ENCODE measurements around the gene NLRP3.
"Not testable (repeated sequence)": the region's sequence is repeated elsewhere in the genome, so short reads cannot be mapped to it uniquely, and the experiment has no call there.

NLRP3 gene

DNA sequence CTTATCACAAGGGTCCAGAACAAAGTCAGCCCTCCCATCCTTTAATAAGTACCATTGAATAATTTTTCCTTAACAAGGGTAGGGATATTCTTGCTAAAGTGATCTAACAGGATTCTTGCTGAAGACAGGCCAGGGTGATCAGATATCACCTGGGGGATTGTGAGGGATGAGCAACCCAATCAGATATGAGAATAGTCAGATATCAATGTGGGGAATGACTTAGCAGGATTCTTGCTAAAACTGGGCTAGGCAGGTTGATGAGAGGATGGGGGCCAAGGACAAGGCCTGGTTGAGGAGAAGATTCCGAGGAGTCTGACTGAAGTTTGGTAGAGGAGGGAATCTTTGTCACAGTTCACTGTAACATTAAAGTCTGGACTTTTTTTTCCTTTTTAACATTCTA lies 23.9 kb upstream of the NLRP3 start:
- no peak for DNase-seq

DNA sequence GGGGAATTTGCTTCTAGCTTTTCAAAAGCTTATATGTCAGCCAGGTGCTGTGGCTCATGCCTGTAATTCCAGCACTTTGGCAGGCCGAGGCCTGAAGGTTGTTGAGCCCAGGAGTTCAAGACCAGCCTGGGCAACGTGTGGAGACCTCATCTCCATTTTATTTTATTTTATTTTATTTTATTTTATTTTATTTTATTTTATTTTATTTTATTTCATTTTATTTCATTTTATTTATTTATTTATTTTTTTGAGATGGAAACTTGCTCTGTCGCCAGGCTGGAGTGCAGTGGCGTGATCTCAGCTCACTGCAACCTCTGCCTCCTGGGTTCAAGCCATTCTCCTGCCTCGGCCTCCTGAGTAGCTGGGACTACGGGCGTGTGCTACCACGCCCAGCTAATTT lies 20.9 kb upstream of the NLRP3 start:
- DNase-seq: not testable (repeated sequence)

- DNase-seq: no peak
Observed at GRCh38 chr1:247400685-247401084, 15.3 kb upstream of the NLRP3 start.

DNA sequence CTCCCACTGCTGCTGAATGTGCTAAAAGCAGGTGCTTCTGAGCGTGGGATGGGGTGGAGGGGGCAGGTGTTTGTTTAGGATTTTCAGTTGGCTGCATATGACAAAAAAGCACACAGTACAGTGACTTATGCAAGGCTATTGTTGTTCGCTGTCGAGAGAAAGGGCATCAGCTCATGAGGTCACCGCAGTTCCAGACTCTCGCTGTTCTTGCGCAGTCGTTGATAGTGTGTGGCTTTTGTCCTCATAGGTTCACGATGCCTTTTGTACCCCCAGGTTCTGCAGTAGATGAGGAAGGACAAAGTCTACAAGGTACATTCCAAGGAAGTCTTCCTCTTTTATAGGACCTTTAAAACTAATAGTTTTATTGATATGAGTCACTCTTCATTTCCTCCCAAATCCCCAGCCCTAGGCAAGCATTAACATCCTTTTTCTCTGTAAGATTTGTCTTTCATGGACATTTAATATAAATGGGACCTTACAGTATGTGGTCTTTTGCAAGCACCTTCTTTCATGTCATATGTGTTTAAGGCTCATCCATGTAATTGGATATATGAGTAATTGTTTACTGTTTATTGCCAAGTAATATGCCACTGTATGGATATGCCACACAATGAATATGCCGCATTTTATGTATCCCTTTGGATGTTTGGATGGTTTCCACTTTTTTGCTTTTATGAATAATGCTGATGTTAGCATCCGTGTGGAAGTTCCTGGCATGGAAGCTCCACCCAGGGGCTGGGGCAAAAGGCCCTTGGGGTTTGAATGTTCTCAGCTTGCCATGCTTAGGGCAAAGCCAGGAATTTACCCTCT lies 14.5 kb upstream of the NLRP3 start:
- no peak for DNase-seq

DNA sequence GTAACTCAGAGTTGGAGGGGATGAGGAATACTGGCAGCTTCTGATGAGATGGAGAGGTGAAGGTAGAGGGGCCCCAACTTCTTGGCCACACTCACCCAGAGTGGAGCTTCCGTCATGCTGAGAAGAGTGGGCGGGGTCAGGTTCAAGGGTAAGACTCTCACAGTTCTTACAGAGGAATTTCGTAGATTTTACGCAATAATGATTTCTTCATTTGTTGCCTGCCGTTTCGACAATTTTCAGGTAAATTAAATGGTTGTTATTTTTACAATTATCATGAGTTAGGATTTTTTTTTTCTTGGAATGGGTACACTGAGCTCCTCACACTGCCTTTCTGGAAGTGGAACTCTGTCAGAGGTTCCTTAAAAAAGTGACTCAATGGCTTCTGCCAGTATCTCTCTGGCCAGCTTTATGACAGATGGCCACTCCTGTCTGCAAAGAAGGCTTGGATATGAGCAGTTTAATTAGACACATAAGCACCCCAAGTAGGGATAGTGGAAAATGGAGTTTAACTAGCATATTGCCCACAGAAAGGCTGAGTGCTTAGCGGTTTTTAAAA lies 13.8 kb upstream of the NLRP3 start:
- DNase-seq: no peak

- DNase-seq: no peak
Observed at GRCh38 chr1:247406014-247406656, 9.8 kb upstream of the NLRP3 start.

DNA sequence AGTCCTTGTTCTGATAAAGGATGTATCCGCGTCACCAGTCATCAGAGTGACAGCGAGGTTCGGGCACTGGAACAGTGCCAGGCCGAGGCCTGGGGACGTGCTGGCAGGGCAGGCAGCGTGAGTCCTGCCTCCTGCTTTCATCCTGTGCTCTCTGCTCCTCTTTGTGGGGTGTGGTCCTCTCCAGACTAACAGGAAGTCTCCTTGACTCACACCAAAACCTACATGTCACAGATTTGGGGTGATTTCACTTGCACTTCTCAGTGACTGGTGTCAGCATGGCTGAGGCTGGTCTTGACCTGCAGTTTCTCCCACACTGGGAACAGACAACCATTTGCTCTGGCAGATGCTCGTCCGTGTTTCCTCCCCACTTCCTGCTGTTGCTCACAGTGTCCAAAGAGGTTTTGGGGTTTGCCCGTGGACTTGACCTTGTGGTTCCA lies 8.8 kb upstream of the NLRP3 start:
- DNase-seq: no peak

DNA sequence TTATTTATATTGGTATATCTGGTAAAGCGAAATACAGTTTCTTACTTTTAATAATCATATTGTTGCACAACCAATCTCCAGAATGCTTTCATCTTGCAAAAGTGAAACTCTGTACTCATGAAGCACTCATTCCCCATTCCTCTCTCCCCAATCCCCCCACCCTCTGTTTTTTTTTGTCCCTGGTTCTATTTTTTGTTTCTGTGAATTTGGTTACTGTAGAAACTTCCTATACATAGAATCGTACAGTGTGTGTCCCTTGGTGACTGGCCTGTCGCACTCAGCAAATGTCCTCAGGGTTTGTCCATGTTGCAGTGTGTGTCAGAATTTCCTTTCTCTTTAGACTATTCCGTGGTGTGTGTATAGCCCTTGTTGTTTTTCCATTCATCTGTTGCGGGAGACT lies 7.9 kb upstream of the NLRP3 start:
- no peak for DNase-seq

DNA sequence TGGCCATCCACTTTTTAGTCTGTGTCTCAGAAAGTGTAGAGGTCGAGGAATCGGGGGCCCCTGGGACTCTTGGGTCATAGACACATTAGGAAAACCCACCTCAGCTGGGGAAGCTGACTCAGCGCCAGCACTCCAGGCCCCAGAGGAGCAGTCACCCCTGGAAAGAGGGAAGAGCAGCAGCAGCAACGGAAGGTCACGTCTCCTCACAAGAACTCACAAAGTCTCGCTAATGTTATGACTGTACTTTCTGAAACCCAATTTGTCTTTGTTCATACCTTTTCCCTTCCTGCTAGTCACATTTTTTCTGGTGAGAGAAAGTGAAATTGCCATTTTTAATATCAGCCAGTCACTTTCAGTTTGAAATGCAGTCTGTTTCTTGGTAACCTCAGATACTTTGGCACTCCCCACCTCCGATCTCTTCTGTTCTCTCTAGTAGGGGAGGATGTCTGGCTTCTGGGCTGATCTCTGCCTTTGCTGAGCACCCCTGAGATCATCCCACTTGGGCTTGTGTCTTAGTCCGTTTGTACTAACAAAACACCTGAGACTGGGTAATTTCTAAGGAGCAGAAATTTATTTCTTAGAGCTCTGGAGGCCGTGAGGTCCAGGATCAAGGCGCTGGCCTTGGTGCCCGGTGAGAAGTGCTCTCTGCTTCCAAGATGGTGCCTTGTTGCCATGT lies 6.0 kb upstream of the NLRP3 start:
- no peak for DNase-seq

- no peak for DNase-seq
Observed at GRCh38 chr1:247411621-247412327, 4.2 kb upstream of the NLRP3 start.

- DNase-seq: no peak
Observed at GRCh38 chr1:247417831-247418230, 1.9 kb downstream of the NLRP3 start.

GRCh38 chr1:247419336-247419735 lies 3.4 kb downstream of the NLRP3 start:
- DNase-seq: no peak

GRCh38 chr1:247421074-247421473 lies 5.1 kb downstream of the NLRP3 start:
- no peak for DNase-seq

GRCh38 chr1:247429496-247429895 lies 13.5 kb downstream of the NLRP3 start:
- no peak for DNase-seq

GRCh38 chr1:247430434-247430833 lies 14.5 kb downstream of the NLRP3 start:
- DNase-seq: no peak

GRCh38 chr1:247431643-247432042 lies 15.7 kb downstream of the NLRP3 start:
- DNase-seq: no peak

DNA sequence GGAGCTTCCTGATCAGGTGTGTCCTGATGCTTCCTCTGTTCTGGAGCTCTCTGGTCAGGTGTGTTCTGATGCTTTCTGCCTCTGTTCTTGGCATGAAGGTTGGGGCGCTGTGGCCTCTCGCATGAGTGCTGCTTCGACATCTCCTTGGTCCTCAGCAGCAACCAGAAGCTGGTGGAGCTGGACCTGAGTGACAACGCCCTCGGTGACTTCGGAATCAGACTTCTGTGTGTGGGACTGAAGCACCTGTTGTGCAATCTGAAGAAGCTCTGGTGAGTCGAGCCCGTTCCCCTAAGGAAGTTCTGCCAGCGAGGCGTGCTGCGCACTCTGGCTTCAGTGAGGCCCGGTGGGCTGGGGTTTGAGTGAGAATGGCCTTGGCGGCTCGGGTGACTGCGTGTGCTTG lies 18.0 kb downstream of the NLRP3 start:
- DNase-seq: no peak

DNA sequence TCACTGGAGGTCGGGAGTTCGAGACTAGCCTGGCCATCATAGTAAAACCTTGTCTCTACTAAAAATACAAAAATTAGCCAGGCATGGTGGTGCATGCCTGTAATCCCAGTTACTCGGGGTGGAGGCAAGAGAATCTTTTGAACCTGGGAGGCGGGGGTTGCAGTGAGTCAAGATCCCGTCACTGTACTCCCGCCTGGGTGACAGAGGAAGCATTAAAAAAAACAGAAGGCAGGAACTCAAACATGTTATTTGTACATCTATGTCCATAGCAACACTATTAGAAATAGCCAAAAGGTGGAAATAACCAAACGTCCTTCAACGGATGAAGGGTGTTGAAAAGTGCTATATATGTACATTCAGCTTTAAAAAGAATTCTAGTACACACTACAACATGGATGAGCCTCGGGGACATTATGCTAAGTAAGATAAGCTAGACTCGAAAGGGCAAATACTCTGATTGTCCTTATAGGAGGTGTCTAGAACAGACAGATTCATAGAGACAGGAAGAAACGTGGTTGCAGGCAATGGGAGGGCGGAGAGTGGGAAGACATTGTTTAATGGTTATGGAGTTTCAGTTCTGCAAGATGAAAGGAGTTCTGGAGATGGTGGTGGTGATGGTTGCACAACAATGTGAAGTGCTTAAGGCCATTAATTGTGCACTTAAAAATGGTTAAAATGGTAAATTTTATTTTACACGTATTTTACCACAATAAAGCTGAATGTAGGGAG lies 19.2 kb downstream of the NLRP3 start:
- no peak for DNase-seq

- DNase-seq: no peak
Observed at GRCh38 chr1:247435759-247436147, 19.8 kb downstream of the NLRP3 start.

DNA sequence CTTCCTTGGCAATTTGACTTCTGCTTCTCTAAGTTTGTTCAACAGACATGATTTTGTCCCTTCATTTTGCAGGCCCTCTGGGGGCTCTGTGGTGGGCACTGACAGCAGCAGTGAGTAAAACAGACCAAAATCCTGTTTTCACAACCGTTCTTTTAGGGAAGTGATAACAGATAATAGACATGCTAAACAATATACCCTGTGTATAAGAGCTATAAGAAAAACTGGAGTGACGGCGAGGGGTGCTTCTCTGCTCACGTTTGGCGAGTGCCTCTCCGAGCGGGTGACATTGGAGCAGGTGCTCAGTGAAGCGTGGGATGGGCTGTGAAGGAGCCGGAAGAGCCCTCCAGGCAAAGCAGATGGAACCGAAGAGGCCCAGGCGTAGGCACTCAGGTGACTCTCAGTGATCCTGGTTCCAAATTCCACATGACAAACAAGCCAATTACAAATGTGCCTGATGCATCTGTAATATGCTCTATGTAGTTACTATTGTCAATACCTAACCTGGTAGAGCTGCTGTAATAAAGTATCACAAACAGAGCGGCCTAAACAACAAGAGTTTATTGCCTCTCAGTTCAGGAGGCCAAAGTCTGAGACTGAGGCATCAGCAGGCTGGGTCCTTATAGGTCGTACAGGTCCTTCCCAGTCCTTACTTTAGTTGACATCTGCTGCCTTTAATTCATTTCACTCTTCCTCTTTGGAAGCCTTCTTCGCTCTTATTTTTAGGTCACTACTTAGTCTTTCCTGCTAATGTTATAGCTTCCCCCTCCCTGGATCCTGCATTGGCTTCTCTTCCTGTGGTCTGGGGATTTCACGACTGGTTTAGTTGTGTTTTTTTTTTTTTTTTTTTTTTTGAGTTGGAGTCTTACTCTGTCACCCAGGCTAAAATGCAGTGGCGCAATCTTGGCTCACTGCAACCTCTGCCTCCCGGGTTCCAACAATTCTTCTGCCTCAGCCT lies 21.9 kb downstream of the NLRP3 start:
- no peak for DNase-seq

DNA sequence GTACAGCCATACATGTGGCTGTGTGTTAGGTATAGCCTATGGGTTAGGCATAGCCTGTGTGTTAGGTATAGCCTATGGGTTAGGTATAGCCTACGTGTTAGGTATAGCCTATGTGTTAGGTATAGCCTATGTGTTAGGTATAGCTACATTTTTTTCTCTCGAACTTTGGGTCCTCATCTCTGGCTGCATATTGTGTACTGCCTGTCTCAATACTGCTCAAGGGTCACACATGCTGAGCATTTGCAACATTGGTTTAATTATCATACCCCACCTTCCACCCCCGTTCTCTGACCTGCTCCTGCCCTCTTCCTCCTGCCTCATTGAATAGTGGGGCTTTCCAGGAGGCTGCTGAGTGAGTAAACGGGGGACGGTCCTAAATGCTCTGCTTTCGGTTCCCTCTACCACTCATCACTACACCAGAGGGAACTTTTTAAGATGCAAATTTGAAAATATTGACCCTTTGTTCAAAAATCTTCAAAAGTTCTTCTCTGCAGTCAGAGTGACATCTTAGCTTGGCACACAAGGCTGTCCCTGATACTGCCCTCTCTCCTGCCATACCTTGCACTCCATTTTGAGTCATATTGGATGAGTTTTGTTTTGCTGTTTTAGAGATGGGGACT lies 24.1 kb downstream of the NLRP3 start:
- no peak for DNase-seq

Measured in right forelimb (tissue), 1 donor.